SK-N-SH (cell line): ENCODE results near the gene CDCP2. TPM values are rescaled to one million over a fixed set of nuclear protein-coding genes. Genes with fewer than 3 reads are reported as not detected.

Experiments used
- CTCF ChIA-PET: fragments of 300-600, 350-600 bp; formaldehyde crosslinking; extraction: SDS; loops from one replicate; lab custom pipeline; 2021; lab: Yijun Ruan, JAX
- POLR2A ChIA-PET: fragments of 350-600 bp; sonication (Branson Sonifier 250); formaldehyde crosslinking; extraction: SDS; loops from one replicate; lab custom pipeline; 2020; ENCODE audit warnings: antibody characterized with exemption, inconsistent platforms; lab: Yijun Ruan, JAX
- DNase-seq: peaks from one replicate; pipeline ENCODE4 v3.0.0; 2012
- H2AFZ ChIP-seq: fragments of 200-600 bp; sonication (generic); 2 replicates; pipeline ENCODE4 v1.8.1; 2016; ENCODE audit warnings: antibody characterized with exemption, mild to moderate bottlenecking, low read depth
- H3F3A ChIP-seq: fragments of 200-600 bp; sonication (generic); replicated peaks from 2 replicates; pipeline ENCODE3; 2016; ENCODE audit warnings: antibody characterized with exemption, mild to moderate bottlenecking; ENCODE audit not compliant: insufficient read depth
- H3K27ac ChIP-seq, 2 experiments: fragments of 200-500 bp in 1 of 2; fragments of 200-600 bp in 1 of 2; sonication (Bioruptor generic) in 1 of 2; sonication (generic), shearing (Covaris generic) in 1 of 2; 2 replicates each; pipeline versions ENCODE4 v1.5.1 to v1.6.1; 2014 to 2016; ENCODE audit warnings: low read depth in 2 of 2, inconsistent platforms in 1 of 2, low read length in 1 of 2, mild to moderate bottlenecking in 1 of 2, mixed read lengths in 1 of 2
- H3K27me3 ChIP-seq: fragments of 200-600 bp; sonication (generic), shearing (Covaris generic); 2 replicates; pipeline ENCODE4 v1.6.1; 2016; ENCODE audit warnings: mixed run types; ENCODE audit not compliant: insufficient read depth
- H3K36me3 ChIP-seq, 2 experiments: fragments of 200-500 bp in 1 of 2; fragments of 200-600 bp in 1 of 2; sonication (Bioruptor generic) in 1 of 2; sonication (generic) in 1 of 2; replicated peaks in 1 of 2; 2 replicates each; pipeline versions ENCODE3 to v1.5.1; 2014 to 2016; ENCODE audit warnings: low read length in 1 of 2, mild to moderate bottlenecking in 1 of 2; ENCODE audit not compliant: insufficient read depth in 2 of 2, control insufficient read depth in 1 of 2
- H3K4me1 ChIP-seq, 2 experiments: fragments of 200-500 bp in 1 of 2; fragments of 200-600 bp in 1 of 2; sonication (Bioruptor generic) in 1 of 2; sonication (generic), shearing (Covaris generic) in 1 of 2; 2 replicates each; pipeline versions ENCODE4 v1.5.1 to v1.6.1; 2014 to 2016; ENCODE audit warnings: low read depth in 1 of 2, low read length in 1 of 2, mixed run types in 1 of 2; ENCODE audit not compliant: insufficient read depth in 2 of 2, control insufficient read depth in 1 of 2
- H3K4me2 ChIP-seq: fragments of 200-600 bp; sonication (generic), shearing (Covaris generic); 2 replicates; pipeline ENCODE4 v1.6.1; 2017; ENCODE audit warnings: mixed run types
- H3K4me3 ChIP-seq, 2 experiments: fragments of 200-500 bp in 1 of 2; fragments of 200-600 bp in 1 of 2; sonication (Bioruptor generic) in 1 of 2; sonication (generic), shearing (Covaris generic) in 1 of 2; 2 replicates each; pipeline versions ENCODE4 v1.5.1 to v1.8.1; 2014 to 2016; ENCODE audit warnings: low read depth in 2 of 2, inconsistent platforms in 1 of 2, low read length in 1 of 2, mild to moderate bottlenecking in 1 of 2, mixed read lengths in 1 of 2, moderate library complexity in 1 of 2
- H3K79me2 ChIP-seq: fragments of 200-600 bp; sonication (generic); 2 replicates; pipeline ENCODE4 v1.8.1; 2017; ENCODE audit warnings: mild to moderate bottlenecking; ENCODE audit not compliant: insufficient read depth
- H3K9ac ChIP-seq: fragments of 200-600 bp; sonication (generic); 2 replicates; pipeline ENCODE4 v1.6.1; 2017; ENCODE audit warnings: mixed run types
- H3K9me2 ChIP-seq: fragments of 200-600 bp; sonication (generic); 2 replicates; pipeline ENCODE4 v1.6.1; 2017; ENCODE audit warnings: mixed run types
- H3K9me3 ChIP-seq: fragments of 200-600 bp; sonication (generic); 2 replicates; pipeline ENCODE4 v1.6.1; 2017; ENCODE audit warnings: mixed run types, mild to moderate bottlenecking, moderate library complexity
- H4K20me1 ChIP-seq: fragments of 200-600 bp; sonication (generic); 2 replicates; pipeline ENCODE4 v1.6.1; 2017; ENCODE audit warnings: mild to moderate bottlenecking, mixed run types; ENCODE audit not compliant: insufficient read depth
- ELF1 ChIP-seq: IDR thresholded peaks from 2 replicates; pipeline ENCODE4 v1.4.0; 2012
- FOXJ3 ChIP-seq: sonication (generic); formaldehyde crosslinking; IDR thresholded peaks from 2 replicates; pipeline ENCODE4 v1.5.1; 2020; ENCODE audit warnings: mild to moderate bottlenecking, missing genetic modification reagents
- FOXM1 ChIP-seq: IDR thresholded peaks from 2 replicates; pipeline ENCODE4 v1.4.0; 2012; ENCODE audit warnings: low read depth, mild to moderate bottlenecking
- GABPA ChIP-seq: IDR thresholded peaks from 2 replicates; pipeline ENCODE4 v1.4.0; 2012; ENCODE audit warnings: low read depth, mild to moderate bottlenecking
- JUND ChIP-seq: IDR thresholded peaks from 2 replicates; pipeline ENCODE4 v1.4.0; 2012
- MEF2A ChIP-seq: IDR thresholded peaks from 2 replicates; pipeline ENCODE4 v1.4.0; 2012; ENCODE audit warnings: low read depth, borderline replicate concordance
- MXI1 ChIP-seq: IDR thresholded peaks from 2 replicates; pipeline ENCODE4 v1.6.1; 2012; ENCODE audit warnings: mild to moderate bottlenecking, low read depth, low read length, improper control_type of control experiment
- NFIC ChIP-seq: IDR thresholded peaks from 2 replicates; pipeline ENCODE4 v1.4.0; 2012; ENCODE audit warnings: borderline replicate concordance
- RXRA ChIP-seq: IDR thresholded peaks from 2 replicates; pipeline ENCODE4 v1.4.0; 2012; ENCODE audit warnings: low read depth, mild to moderate bottlenecking, borderline replicate concordance
- SIN3A ChIP-seq: IDR thresholded peaks from 2 replicates; pipeline ENCODE4 v1.6.1; 2012; ENCODE audit warnings: low read depth, mild to moderate bottlenecking, low read length, moderate library complexity, borderline replicate concordance
- SMC3 ChIP-seq: IDR thresholded peaks from 2 replicates; pipeline ENCODE4 v1.6.1; 2012; ENCODE audit warnings: low read depth, low read length, improper control_type of control experiment
- TAF1 ChIP-seq: IDR thresholded peaks from 2 replicates; pipeline ENCODE4 v1.6.1; 2012; ENCODE audit warnings: low read depth, mild to moderate bottlenecking, low read length, moderate library complexity, borderline replicate concordance
- TEAD4 ChIP-seq: IDR thresholded peaks from 2 replicates; pipeline ENCODE4 v1.4.0; 2012; ENCODE audit warnings: mild to moderate bottlenecking, borderline replicate concordance; ENCODE audit not compliant: insufficient read depth
- WGBS: methylation state at CpG from one replicate; pipeline ENCODE4 v1.1.6; 2017; ENCODE audit warnings: low lambda C conversion rate; 5-methylcytosine and 5-hydroxymethylcytosine counted together
- polyA plus RNA-seq, 3 experiments: library from polyadenylated mRNA; depleted of rRNA; stranded (reverse); fragments of >200 nt; gene quantifications; 2 replicates each; pipeline ENCODE4 v1.2.3, GENCODE V29; 2012
- TF ChIP-seq, protein P1 (sequence below): fragments of 150-350 bp; IDR thresholded peaks from 2 replicates; pipeline ENCODE4 v1.6.1; 2017; ENCODE audit warnings: antibody characterized with exemption, low read length, low read depth, borderline replicate concordance
- TF ChIP-seq, protein P2 (sequence below): IDR thresholded peaks from 2 replicates; pipeline ENCODE4 v1.4.0; 2012; ENCODE audit warnings: low read depth
- TF ChIP-seq, protein P3 (sequence below): IDR thresholded peaks from 2 replicates; pipeline ENCODE4 v1.4.0; 2012; ENCODE audit warnings: low read depth, borderline replicate concordance
- TF ChIP-seq, protein P4 (sequence below): IDR thresholded peaks from 2 replicates; pipeline ENCODE4; 2012
- TF ChIP-seq, protein P5 (sequence below): IDR thresholded peaks from 2 replicates; pipeline ENCODE4 v1.4.0; 2012; ENCODE audit warnings: low read depth, borderline replicate concordance
- TF ChIP-seq, protein P6 (sequence below): IDR thresholded peaks from 2 replicates; pipeline ENCODE4 v1.6.1; 2012; ENCODE audit warnings: mild to moderate bottlenecking, low read depth, low read length, moderate library complexity

CDCP2 gene
- polyA plus RNA-seq, 1 of the 3 experiments (the other 2 are of a cell fraction): not detected

DNA sequence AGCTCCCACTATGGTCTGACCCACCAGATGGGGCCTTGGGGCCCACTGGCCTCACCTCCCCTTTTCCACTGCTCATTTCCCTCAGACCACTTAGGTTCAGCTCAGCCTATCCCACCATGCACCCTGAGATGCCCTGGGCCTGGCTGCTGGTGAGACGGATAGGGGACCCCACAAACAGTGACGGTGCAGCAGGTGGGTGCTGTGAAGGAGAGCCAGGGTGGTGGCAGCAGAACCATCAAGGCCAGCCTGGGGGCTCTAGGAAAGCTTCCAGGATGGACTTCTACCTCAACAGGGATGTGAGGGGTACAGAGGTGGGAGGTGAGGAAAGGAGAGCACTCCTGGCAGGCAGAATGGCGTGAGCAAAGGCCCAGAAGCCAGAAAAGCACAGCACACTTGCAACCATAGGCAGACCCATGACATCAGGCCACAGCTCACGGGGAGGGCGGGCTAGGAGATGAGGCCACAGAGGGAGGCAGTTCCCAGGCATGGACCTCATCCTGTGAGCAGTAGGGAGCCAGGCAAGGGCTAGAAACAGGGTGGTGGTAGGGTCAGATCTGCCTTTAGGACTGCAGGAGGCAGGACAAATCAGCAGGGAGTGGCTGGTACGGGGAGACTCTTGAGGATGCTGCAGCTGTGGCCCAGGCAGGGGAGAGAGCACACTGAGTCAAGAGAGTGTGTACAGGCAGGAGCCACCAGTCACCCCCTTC, 24.0 kb upstream of the CDCP2 start:
- H3K36me3 ChIP-seq: no peaks in the 10 kb centered on the region
- no peaks in the 10 kb centered on the region for H3F3A ChIP-seq
- POLR2A ChIA-PET: no interaction called here
- H3K9ac ChIP-seq: no peak overlapping the region
- 87% methylated on average over 6 of the region's 6 CpGs for WGBS
- H3K4me1 ChIP-seq: no peaks in the 10 kb centered on the region; a peak in 1 of 4 replicates
- H3K4me3 ChIP-seq: no peak overlapping the region
- no peaks in the 10 kb centered on the region for H3K79me2 ChIP-seq
- no peak overlapping the region for H3K27ac ChIP-seq
- H3K9me3 ChIP-seq: no peaks in the 10 kb centered on the region
- DNase-seq: no peak
- CTCF ChIA-PET: interaction anchor here (0.6 kb wide), 1 partner anchor 11 kb away, joined by 3 read pairs; no protein-coding TSS in a partner anchor
- TF ChIP-seq, protein P1, sequence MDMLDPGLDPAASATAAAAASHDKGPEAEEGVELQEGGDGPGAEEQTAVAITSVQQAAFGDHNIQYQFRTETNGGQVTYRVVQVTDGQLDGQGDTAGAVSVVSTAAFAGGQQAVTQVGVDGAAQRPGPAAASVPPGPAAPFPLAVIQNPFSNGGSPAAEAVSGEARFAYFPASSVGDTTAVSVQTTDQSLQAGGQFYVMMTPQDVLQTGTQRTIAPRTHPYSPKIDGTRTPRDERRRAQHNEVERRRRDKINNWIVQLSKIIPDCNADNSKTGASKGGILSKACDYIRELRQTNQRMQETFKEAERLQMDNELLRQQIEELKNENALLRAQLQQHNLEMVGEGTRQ: no peak
- TF ChIP-seq SMC3: no peak
- TF ChIP-seq, protein P2, sequence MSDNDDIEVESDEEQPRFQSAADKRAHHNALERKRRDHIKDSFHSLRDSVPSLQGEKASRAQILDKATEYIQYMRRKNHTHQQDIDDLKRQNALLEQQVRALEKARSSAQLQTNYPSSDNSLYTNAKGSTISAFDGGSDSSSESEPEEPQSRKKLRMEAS: no peak
- TF ChIP-seq FOXM1: no peak
- no peak for TF ChIP-seq JUND
- TF ChIP-seq, protein P3, sequence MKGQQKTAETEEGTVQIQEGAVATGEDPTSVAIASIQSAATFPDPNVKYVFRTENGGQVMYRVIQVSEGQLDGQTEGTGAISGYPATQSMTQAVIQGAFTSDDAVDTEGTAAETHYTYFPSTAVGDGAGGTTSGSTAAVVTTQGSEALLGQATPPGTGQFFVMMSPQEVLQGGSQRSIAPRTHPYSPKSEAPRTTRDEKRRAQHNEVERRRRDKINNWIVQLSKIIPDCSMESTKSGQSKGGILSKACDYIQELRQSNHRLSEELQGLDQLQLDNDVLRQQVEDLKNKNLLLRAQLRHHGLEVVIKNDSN: no peak
- TF ChIP-seq, protein P4, sequence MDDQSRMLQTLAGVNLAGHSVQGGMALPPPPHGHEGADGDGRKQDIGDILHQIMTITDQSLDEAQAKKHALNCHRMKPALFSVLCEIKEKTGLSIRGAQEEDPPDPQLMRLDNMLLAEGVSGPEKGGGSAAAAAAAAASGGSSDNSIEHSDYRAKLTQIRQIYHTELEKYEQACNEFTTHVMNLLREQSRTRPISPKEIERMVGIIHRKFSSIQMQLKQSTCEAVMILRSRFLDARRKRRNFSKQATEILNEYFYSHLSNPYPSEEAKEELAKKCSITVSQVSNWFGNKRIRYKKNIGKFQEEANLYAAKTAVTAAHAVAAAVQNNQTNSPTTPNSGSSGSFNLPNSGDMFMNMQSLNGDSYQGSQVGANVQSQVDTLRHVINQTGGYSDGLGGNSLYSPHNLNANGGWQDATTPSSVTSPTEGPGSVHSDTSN: no peak
- TF ChIP-seq MEF2A: no peak
- no peak for TF ChIP-seq MXI1
- TF ChIP-seq FOXJ3 (CRISPR knock-in tag): no peak
- TF ChIP-seq, protein P5, sequence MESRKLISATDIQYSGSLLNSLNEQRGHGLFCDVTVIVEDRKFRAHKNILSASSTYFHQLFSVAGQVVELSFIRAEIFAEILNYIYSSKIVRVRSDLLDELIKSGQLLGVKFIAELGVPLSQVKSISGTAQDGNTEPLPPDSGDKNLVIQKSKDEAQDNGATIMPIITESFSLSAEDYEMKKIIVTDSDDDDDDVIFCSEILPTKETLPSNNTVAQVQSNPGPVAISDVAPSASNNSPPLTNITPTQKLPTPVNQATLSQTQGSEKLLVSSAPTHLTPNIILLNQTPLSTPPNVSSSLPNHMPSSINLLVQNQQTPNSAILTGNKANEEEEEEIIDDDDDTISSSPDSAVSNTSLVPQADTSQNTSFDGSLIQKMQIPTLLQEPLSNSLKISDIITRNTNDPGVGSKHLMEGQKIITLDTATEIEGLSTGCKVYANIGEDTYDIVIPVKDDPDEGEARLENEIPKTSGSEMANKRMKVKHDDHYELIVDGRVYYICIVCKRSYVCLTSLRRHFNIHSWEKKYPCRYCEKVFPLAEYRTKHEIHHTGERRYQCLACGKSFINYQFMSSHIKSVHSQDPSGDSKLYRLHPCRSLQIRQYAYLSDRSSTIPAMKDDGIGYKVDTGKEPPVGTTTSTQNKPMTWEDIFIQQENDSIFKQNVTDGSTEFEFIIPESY: no peak
- TF ChIP-seq, protein P6, sequence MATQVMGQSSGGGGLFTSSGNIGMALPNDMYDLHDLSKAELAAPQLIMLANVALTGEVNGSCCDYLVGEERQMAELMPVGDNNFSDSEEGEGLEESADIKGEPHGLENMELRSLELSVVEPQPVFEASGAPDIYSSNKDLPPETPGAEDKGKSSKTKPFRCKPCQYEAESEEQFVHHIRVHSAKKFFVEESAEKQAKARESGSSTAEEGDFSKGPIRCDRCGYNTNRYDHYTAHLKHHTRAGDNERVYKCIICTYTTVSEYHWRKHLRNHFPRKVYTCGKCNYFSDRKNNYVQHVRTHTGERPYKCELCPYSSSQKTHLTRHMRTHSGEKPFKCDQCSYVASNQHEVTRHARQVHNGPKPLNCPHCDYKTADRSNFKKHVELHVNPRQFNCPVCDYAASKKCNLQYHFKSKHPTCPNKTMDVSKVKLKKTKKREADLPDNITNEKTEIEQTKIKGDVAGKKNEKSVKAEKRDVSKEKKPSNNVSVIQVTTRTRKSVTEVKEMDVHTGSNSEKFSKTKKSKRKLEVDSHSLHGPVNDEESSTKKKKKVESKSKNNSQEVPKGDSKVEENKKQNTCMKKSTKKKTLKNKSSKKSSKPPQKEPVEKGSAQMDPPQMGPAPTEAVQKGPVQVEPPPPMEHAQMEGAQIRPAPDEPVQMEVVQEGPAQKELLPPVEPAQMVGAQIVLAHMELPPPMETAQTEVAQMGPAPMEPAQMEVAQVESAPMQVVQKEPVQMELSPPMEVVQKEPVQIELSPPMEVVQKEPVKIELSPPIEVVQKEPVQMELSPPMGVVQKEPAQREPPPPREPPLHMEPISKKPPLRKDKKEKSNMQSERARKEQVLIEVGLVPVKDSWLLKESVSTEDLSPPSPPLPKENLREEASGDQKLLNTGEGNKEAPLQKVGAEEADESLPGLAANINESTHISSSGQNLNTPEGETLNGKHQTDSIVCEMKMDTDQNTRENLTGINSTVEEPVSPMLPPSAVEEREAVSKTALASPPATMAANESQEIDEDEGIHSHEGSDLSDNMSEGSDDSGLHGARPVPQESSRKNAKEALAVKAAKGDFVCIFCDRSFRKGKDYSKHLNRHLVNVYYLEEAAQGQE: no peak
- no peak for TF ChIP-seq RXRA
- TF ChIP-seq NFIC: no peak
- TF ChIP-seq GABPA: no peak
- no peak for TF ChIP-seq TEAD4
- no peak for TF ChIP-seq TAF1
- TF ChIP-seq ELF1: no peak
- TF ChIP-seq SIN3A: no peak
- H3K4me2 ChIP-seq: no peak overlapping the region
- no peak overlapping the region for H2AFZ ChIP-seq
- H3K9me2 ChIP-seq: no peaks in the 10 kb centered on the region
- H4K20me1 ChIP-seq: no peaks in the 10 kb centered on the region
- no peaks in the 10 kb centered on the region for H3K27me3 ChIP-seq
